ENCODE data around the gene UGT1A4. TPM values are rescaled to one million over a fixed set of nuclear protein-coding genes. Genes with fewer than 3 reads are reported as not detected.

The UGT1A4 gene
- total and polyA plus RNA-seq, 2 of the 8 experiments (the other 6 are each of a cell fraction or from before 2014, with no cell fraction given), result not detected

- TF ChIP-seq SRF (IDR thresholded peaks at IDR 0.05; ENCODE audit: low read depth, low read length), result no peak
- TF ChIP-seq KDM1A (IDR thresholded peaks at IDR 0.05; ENCODE audit: borderline replicate concordance, low read length), result no peak
- TF ChIP-seq EGR1 (IDR thresholded peaks at IDR 0.05; ENCODE audit: borderline replicate concordance, low read depth, low read length), result no peak
- no peak for TF ChIP-seq YY1 (IDR thresholded peaks at IDR 0.05; ENCODE audit: low read depth, low read length)
- no peak for TF ChIP-seq EZH2 (IDR thresholded peaks at IDR 0.05; ENCODE audit: low read depth, low read length, severe bottlenecking)
Observed at GRCh38 chr2:233714121-233714520, 4.4 kb upstream of the UGT1A4 start (continued).
